ENCODE results near the gene TBCD.

TBCD gene

DNA sequence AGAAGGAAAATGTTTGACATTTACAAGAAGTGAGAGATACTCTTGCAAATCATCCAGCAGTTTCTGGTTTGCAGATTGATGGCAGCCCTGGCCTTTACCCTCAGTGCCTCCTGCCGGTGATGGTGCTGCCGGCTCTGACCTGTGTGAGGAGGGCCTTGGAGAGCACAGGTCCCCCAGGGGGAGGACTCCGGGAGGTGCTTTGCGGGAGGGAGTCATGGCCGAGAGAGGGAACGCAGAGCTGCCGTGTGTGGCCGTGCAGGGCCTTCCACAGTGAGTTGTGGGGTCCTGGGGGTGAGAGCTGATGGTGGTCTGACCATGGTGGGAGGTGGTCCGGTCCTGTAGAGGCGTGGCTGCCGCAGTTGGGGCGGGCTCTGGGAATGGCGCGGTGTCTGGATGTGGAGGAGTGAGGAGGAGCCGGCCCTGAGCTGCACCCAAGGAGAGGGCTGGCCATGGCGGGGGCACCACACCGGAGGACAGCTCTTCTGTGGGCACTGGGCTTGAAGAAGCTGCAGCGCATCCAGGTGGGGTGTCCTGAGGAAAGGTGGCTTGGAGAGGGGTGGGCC is 116.0 kb downstream of the TBCD start:
- Mint-ChIP-seq H3K4me1 (ENCODE audit: low read depth) (peaks cover 45% of the 10 kb centered on the region), H3K27ac (no peak overlapping the region), H3K36me3 (ENCODE audit: low read depth) (peaks cover 46% of the 10 kb centered on the region)

DNA sequence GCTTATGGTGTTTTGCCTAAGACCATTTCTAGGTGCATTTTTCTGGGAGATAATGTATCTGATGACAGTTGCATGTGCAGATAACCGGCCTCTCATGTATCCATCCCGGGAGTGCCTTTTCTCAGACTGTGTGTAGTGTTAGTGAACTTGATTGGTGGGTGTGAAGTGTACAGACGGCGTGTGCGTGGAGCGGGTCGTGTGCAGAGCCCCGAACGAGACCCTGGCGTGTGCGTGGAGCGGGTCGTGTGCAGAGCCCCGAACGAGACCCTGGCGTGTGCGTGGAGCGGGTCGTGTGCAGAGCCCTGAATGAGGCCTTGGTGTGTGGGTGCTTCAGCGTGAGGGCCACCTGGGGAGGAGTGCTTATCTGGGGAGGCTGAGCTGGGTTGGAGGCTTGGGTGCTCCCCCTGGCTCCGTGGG is 116.9 kb downstream of the TBCD start:
- no peaks in the 10 kb centered on the region for H3K9me3 Mint-ChIP-seq
- peaks cover 39% of the 10 kb centered on the region for H3K4me1 Mint-ChIP-seq (ENCODE audit: low read depth)
- peaks cover 46% of the 10 kb centered on the region for H3K36me3 Mint-ChIP-seq (ENCODE audit: low read depth)
- H3K27ac Mint-ChIP-seq, result peak overlapping the region; percentile 5
- H3K27me3 Mint-ChIP-seq (ENCODE audit: low read depth), result no peaks in the 10 kb centered on the region
- no peak overlapping the region for H3K4me3 Mint-ChIP-seq
- no peak for DNase-seq (ENCODE audit: low spot score)

More for the DNA sequence above, 116.0 kb downstream of the TBCD start:
- no peak for DNase-seq (ENCODE audit: low spot score)
- Mint-ChIP-seq H3K4me3 (no peak overlapping the region), H3K27me3 (ENCODE audit: low read depth) (no peaks in the 10 kb centered on the region), H3K9me3 (no peaks in the 10 kb centered on the region)

- DNase-seq (ENCODE audit: low spot score), result no peak
- Mint-ChIP-seq H3K4me1 (ENCODE audit: low read depth) (peaks cover 31% of the 10 kb centered on the region), H3K36me3 (ENCODE audit: low read depth) (peaks cover 40% of the 10 kb centered on the region), H3K27ac (no peak overlapping the region), H3K27me3 (ENCODE audit: low read depth) (no peaks in the 10 kb centered on the region), H3K9me3 (no peaks in the 10 kb centered on the region), H3K4me3 (no peak overlapping the region)
Measured at GRCh38 chr17:82869536-82869935, 117.7 kb downstream of the TBCD start.

DNA sequence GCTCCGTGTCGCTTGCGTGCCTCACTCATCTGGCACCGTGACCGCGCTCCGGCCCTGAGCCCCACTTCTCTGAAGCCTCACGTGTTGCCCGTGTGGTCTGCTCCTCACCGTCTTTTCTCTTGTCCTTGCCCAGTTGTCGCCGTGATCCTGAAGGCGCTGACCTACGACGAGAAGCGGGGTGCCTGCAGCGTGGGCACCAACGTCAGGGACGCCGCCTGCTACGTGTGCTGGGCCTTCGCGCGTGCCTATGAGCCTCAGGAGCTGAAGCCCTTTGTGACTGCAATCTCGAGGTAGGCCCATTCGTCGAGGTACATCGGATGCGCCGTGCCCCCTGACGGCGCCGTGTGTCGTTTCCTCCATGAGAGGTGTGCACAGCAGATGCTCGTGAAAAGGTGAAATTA is 118.2 kb downstream of the TBCD start:
- Mint-ChIP-seq H3K9me3 (no peaks in the 10 kb centered on the region), H3K4me1 (ENCODE audit: low read depth) (peaks cover 31% of the 10 kb centered on the region), H3K27me3 (ENCODE audit: low read depth) (no peaks in the 10 kb centered on the region), H3K36me3 (ENCODE audit: low read depth) (peaks cover 42% of the 10 kb centered on the region), H3K4me3 (no peak overlapping the region), H3K27ac (no peak overlapping the region)
- no peak for DNase-seq (ENCODE audit: low spot score)

DNA sequence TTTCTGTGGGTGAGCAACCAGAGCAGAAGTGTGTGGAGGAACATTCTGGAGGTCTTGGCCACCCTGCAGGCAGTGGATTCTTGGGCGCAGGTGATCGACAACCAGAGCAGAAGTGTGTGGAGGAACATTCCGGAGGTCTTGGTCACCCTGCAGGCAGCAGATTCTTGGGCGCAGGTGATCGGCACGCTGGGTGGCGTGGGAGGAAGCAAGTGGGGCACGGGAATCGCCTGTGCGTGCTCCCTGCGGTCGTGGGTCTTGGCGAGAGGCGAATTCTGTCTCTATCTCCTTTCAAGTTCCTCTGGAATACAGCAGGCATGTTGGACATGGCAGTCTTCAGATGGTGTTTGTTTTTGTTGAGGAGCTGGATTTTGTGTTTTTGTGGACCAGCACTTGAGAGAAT is 118.7 kb downstream of the TBCD start:
- no peak overlapping the region for H3K27ac Mint-ChIP-seq
- no peak for DNase-seq (ENCODE audit: low spot score)
- H3K27me3 Mint-ChIP-seq (ENCODE audit: low read depth), result no peaks in the 10 kb centered on the region
- H3K9me3 Mint-ChIP-seq, result no peaks in the 10 kb centered on the region
- H3K4me1 Mint-ChIP-seq (ENCODE audit: low read depth), result peaks cover 29% of the 10 kb centered on the region
- no peak overlapping the region for H3K4me3 Mint-ChIP-seq
- H3K36me3 Mint-ChIP-seq (ENCODE audit: low read depth), result peaks cover 41% of the 10 kb centered on the region

GRCh38 chr17:82871056-82871775 is 119.4 kb downstream of the TBCD start:
- Mint-ChIP-seq H3K27me3 (ENCODE audit: low read depth) (no peaks in the 10 kb centered on the region), H3K9me3 (no peaks in the 10 kb centered on the region), H3K4me1 (ENCODE audit: low read depth) (peaks cover 25% of the 10 kb centered on the region), H3K36me3 (ENCODE audit: low read depth) (peaks cover 35% of the 10 kb centered on the region), H3K4me3 (no peak overlapping the region), H3K27ac (peak overlapping the region; percentile 26)
- peak; percentile 48 for DNase-seq (ENCODE audit: low spot score)

- Mint-ChIP-seq H3K4me3 (no peak overlapping the region), H3K27me3 (ENCODE audit: low read depth) (no peaks in the 10 kb centered on the region), H3K9me3 (no peaks in the 10 kb centered on the region), H3K4me1 (ENCODE audit: low read depth) (peaks cover 31% of the 10 kb centered on the region), H3K27ac (no peak overlapping the region), H3K36me3 (ENCODE audit: low read depth) (peaks cover 35% of the 10 kb centered on the region)
- DNase-seq (ENCODE audit: low spot score), result no peak
Measured at GRCh38 chr17:82871776-82872561, 120.1 kb downstream of the TBCD start.

DNA sequence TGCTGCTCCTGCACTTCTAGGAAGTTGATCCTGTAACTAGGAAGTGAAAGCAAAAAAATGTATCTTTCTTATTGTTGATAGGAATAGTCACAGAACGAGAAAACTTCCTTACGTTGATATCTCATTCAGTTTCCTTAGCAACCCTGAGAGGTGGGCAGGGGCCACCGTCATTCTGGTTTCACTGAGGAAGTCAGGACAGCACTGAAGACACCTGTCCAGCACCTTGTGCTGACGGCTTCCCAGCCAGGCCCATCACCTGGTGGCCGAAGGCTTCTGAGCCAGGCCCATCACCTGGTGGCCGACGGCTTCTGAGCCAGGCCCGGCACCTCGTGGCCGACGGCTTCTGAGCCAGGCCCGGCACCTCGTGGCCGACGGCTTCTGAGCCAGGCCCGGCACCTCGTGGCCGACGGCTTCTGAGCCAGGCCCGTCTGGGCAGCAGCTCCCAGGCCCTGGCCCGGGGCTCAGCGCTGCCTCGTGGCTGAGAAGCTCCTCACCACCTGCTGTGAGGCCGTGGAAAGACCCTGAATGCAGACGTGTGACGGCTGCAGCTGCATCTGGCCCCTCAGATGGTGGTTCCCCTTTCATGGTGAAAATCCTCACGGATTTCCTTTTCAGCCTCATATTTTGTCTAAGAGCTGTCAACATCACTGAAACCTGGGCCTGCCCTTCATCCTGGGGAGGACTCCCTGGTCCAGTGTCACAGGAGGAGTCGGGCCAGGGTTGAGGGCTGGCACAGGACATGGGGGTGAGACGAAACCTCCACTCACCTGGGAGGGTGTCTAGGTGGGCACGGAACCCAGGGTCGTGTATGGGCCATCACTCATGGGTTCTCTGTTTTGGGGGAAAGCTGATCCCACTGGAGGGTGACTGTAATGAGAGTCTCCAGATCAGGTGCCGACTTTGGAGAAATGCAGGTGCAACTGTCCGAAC is 121.0 kb downstream of the TBCD start:
- H3K4me3 Mint-ChIP-seq, result no peak overlapping the region
- H3K27me3 Mint-ChIP-seq (ENCODE audit: low read depth), result no peaks in the 10 kb centered on the region
- peaks cover 29% of the 10 kb centered on the region for H3K4me1 Mint-ChIP-seq (ENCODE audit: low read depth)
- H3K9me3 Mint-ChIP-seq, result no peaks in the 10 kb centered on the region
- DNase-seq (ENCODE audit: low spot score), result no peak
- no peak overlapping the region for H3K27ac Mint-ChIP-seq
- H3K36me3 Mint-ChIP-seq (ENCODE audit: low read depth), result peaks cover 29% of the 10 kb centered on the region

- H3K4me1 Mint-ChIP-seq (ENCODE audit: low read depth), result peaks cover 34% of the 10 kb centered on the region
- no peaks in the 10 kb centered on the region for H3K9me3 Mint-ChIP-seq
- DNase-seq (ENCODE audit: low spot score), result no peak
- H3K27me3 Mint-ChIP-seq (ENCODE audit: low read depth), result no peaks in the 10 kb centered on the region
- H3K4me3 Mint-ChIP-seq, result no peak overlapping the region
- no peak overlapping the region for H3K27ac Mint-ChIP-seq
- H3K36me3 Mint-ChIP-seq (ENCODE audit: low read depth), result peaks cover 31% of the 10 kb centered on the region
Measured at GRCh38 chr17:82873521-82873920, 121.7 kb downstream of the TBCD start.

- Mint-ChIP-seq H3K4me1 (ENCODE audit: low read depth) (peaks cover 34% of the 10 kb centered on the region), H3K27me3 (ENCODE audit: low read depth) (no peaks in the 10 kb centered on the region), H3K4me3 (no peak overlapping the region), H3K27ac (no peak overlapping the region), H3K36me3 (ENCODE audit: low read depth) (peaks cover 33% of the 10 kb centered on the region), H3K9me3 (no peaks in the 10 kb centered on the region)
- DNase-seq (ENCODE audit: low spot score), result no peak
Measured at GRCh38 chr17:82874011-82874835, 122.4 kb downstream of the TBCD start.

- Mint-ChIP-seq H3K36me3 (ENCODE audit: low read depth) (peaks cover 37% of the 10 kb centered on the region), H3K4me1 (ENCODE audit: low read depth) (peaks cover 35% of the 10 kb centered on the region), H3K27me3 (ENCODE audit: low read depth) (no peaks in the 10 kb centered on the region), H3K27ac (no peak overlapping the region), H3K4me3 (no peak overlapping the region), H3K9me3 (no peaks in the 10 kb centered on the region)
- no peak for DNase-seq (ENCODE audit: low spot score)
Measured at GRCh38 chr17:82875407-82875856, 123.6 kb downstream of the TBCD start.

GRCh38 chr17:82876149-82876548 is 124.3 kb downstream of the TBCD start:
- no peak for DNase-seq (ENCODE audit: low spot score)
- Mint-ChIP-seq H3K4me1 (ENCODE audit: low read depth) (peaks cover 33% of the 10 kb centered on the region), H3K27me3 (ENCODE audit: low read depth) (no peaks in the 10 kb centered on the region), H3K9me3 (no peaks in the 10 kb centered on the region), H3K36me3 (ENCODE audit: low read depth) (peaks cover 32% of the 10 kb centered on the region), H3K27ac (no peak overlapping the region), H3K4me3 (no peak overlapping the region)
